Ishikawa (cell line): Measurements from ENCODE around the gene PIEZO2.

Experiments used
- EGR1 ChIP-seq: IDR thresholded peaks from 2 replicates; pipeline ENCODE4 v1.6.1; 2012
- EP300 ChIP-seq: IDR thresholded peaks from 2 replicates; pipeline ENCODE4 v1.6.1; 2012; ENCODE audit warnings: borderline replicate concordance
- TAF1 ChIP-seq: IDR thresholded peaks from 2 replicates; pipeline ENCODE4 v1.6.1; 2012; ENCODE audit warnings: low read depth, mild to moderate bottlenecking
- TF ChIP-seq, protein P1 (sequence below): IDR thresholded peaks from 2 replicates; pipeline ENCODE4 v1.6.1; 2012

DNA sequence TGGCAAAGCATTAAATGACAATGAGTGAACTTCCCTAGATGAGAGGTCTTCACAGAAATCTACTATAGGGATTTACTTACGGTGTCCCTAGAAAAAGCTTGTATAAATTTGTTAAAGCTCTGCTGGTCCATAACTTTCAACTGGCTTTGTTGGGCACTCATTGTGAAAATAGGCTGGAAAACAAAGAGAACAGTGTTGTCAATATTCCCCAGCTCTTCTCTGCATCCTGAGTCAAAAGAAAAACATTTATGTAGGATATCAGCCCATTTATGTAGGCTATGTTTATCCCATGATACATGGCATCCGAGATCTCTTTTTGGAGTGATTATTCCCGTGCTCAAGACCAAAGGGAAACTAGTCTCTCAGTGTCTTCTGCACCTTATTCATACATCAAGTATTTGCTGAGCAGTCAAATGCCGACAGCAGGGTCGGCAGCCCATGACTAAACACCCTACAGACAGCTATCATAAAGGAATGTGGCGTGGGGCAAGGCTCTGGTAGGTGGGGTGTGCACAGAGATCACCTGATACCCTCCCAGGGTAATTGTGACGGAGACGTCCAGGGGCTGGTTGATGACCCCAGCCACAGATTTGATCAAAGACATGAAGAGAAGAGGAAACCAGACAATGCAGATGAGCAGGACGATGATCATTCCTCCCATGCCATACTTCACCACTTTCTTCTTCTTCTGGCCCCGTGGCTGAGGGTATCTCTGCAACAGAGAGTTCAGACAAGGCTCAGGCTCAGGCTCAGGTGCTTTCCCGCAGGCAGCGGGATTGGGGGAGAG, 467.6 kb downstream of the PIEZO2 start:
- no peak for TF ChIP-seq EGR1
- TF ChIP-seq, protein P1, sequence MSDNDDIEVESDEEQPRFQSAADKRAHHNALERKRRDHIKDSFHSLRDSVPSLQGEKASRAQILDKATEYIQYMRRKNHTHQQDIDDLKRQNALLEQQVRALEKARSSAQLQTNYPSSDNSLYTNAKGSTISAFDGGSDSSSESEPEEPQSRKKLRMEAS, result no peak
- no peak for TF ChIP-seq EP300
- TF ChIP-seq TAF1, result no peak
